Superior temporal gyrus (tissue), 1 donor: ENCODE measurements around the gene CYP26B1.

Experiments
- DNase-seq: peaks from one replicate; pipeline ENCODE4 v3.0.0-alpha.2; 2016; ENCODE audit errors: extremely low spot score

The CYP26B1 gene

GRCh38 chr2:72147303-72147971, at the start of gene CYP26B1:
Gene CYP26B1, minus strand, starts transcription at chr2:72147862. Its CDS starts 28 bp downstream, at chr2:72147834.
- no peak for DNase-seq

GRCh38 chr2:72193723-72194122, 46.1 kb upstream of the CYP26B1 start:
- no peak for DNase-seq

GRCh38 chr2:72191441-72191840, 43.8 kb upstream of the CYP26B1 start:
- DNase-seq, result no peak

- no peak for DNase-seq
Observed at GRCh38 chr2:72185206-72185605, 37.5 kb upstream of the CYP26B1 start.

- no peak for DNase-seq
Observed at GRCh38 chr2:72183466-72183865, 35.8 kb upstream of the CYP26B1 start.

GRCh38 chr2:72183016-72183415, 35.4 kb upstream of the CYP26B1 start:
- DNase-seq, result no peak

- no peak for DNase-seq
Observed at GRCh38 chr2:72182547-72182946, 34.9 kb upstream of the CYP26B1 start.

- DNase-seq, result no peak
Observed at GRCh38 chr2:72181616-72182015, 34.0 kb upstream of the CYP26B1 start.

GRCh38 chr2:72180351-72180750, 32.7 kb upstream of the CYP26B1 start:
- no peak for DNase-seq

GRCh38 chr2:72178551-72178950, 30.9 kb upstream of the CYP26B1 start:
- DNase-seq, result no peak

- DNase-seq, result no peak
Observed at GRCh38 chr2:72176281-72176680, 28.6 kb upstream of the CYP26B1 start.

GRCh38 chr2:72175636-72176035, 28.0 kb upstream of the CYP26B1 start:
- no peak for DNase-seq

GRCh38 chr2:72173640-72174321, 26.1 kb upstream of the CYP26B1 start:
- no peak for DNase-seq

- DNase-seq, result no peak
Observed at GRCh38 chr2:72172478-72172877, 24.8 kb upstream of the CYP26B1 start.

- DNase-seq, result no peak
Observed at GRCh38 chr2:72166279-72166678, 18.6 kb upstream of the CYP26B1 start.

- DNase-seq, result no peak
Observed at GRCh38 chr2:72165792-72166191, 18.1 kb upstream of the CYP26B1 start.

- DNase-seq, result no peak
Observed at GRCh38 chr2:72162574-72162973, 14.9 kb upstream of the CYP26B1 start.

- DNase-seq, result no peak
Observed at GRCh38 chr2:72159211-72159993, 11.7 kb upstream of the CYP26B1 start.

- DNase-seq, result no peak
Observed at GRCh38 chr2:72157871-72158771, 10.5 kb upstream of the CYP26B1 start.

GRCh38 chr2:72156872-72157271, 9.2 kb upstream of the CYP26B1 start:
- no peak for DNase-seq

- no peak for DNase-seq
Observed at GRCh38 chr2:72155737-72156136, 8.1 kb upstream of the CYP26B1 start.

- DNase-seq, result no peak
Observed at GRCh38 chr2:72155151-72155550, 7.5 kb upstream of the CYP26B1 start.
